Neutrophil (primary cell): ENCODE results near the gene NR1H2.

ENCODE experiments used
- H3K27ac ChIP-seq: fragments of 200-600 bp; sonication (generic); 2 replicates; pipeline ENCODE4 v1.5.1; 2016; ENCODE audit warnings: mild to moderate bottlenecking, moderate library complexity
- H3K27me3 ChIP-seq: fragments of 200-600 bp; sonication (generic); 2 replicates; pipeline ENCODE4 v1.6.0; 2016; ENCODE audit warnings: mild to moderate bottlenecking
- H3K36me3 ChIP-seq: fragments of 200-600 bp; sonication (generic); 2 replicates; pipeline ENCODE4 v1.5.1; 2017
- H3K4me1 ChIP-seq, 2 experiments: fragments of 200-600 bp in 1 of 2; sonication (generic) in 1 of 2; 1 replicate in 1 of 2; 2 replicates in 1 of 2; pipeline versions ENCODE4 v1.5.1 to v1.6.1; 2013 to 2016; ENCODE audit warnings: low read depth in 1 of 2, low read length in 1 of 2, mild to moderate bottlenecking in 1 of 2, moderate library complexity in 1 of 2; ENCODE audit not compliant: control insufficient read depth in 1 of 2, insufficient read depth in 1 of 2
- H3K4me3 ChIP-seq, 2 experiments: fragments of 200-600 bp in 1 of 2; sonication (generic) in 1 of 2; 1 replicate in 1 of 2; 2 replicates in 1 of 2; pipeline ENCODE4 v1.5.1; 2013 to 2016; ENCODE audit warnings: low read depth in 1 of 2, low read length in 1 of 2, mild to moderate bottlenecking in 1 of 2, moderate library complexity in 1 of 2
- H3K9me3 ChIP-seq: fragments of 200-600 bp; sonication (generic); 2 replicates; pipeline ENCODE4 v1.5.1; 2016
- CTCF ChIP-seq: fragments of 200-600 bp; sonication (generic); IDR thresholded peaks from 2 replicates; pipeline ENCODE4 v1.5.1; 2016; ENCODE audit warnings: antibody characterized with exemption

Gene NR1H2

GRCh38 chr19:50412419-50412818 lies 36.2 kb downstream of the NR1H2 start:
- Histone ChIP-seq H3K9me3 (no peaks in the 10 kb centered on the region), H3K27me3 (peaks cover 3% of the 10 kb centered on the region), H3K4me1 (peaks cover 10 to 19% of the 10 kb centered on the region in 2 experiments), H3K27ac (no peak overlapping the region), H3K36me3 (peaks cover 25% of the 10 kb centered on the region), H3K4me3 (no peak overlapping the region)
- TF ChIP-seq CTCF: no peak

GRCh38 chr19:50413096-50413495 lies 36.8 kb downstream of the NR1H2 start:
- H3K36me3 ChIP-seq: peaks cover 21% of the 10 kb centered on the region
- TF ChIP-seq CTCF: no peak

GRCh38 chr19:50413531-50413930 lies 37.3 kb downstream of the NR1H2 start:
- peaks cover 14% of the 10 kb centered on the region for H3K27me3 ChIP-seq
- H3K4me1 ChIP-seq: peaks cover 10 to 19% of the 10 kb centered on the region in 2 experiments
- no peak overlapping the region for H3K4me3 ChIP-seq
- H3K9me3 ChIP-seq: no peaks in the 10 kb centered on the region
- H3K36me3 ChIP-seq: peaks cover 20% of the 10 kb centered on the region
- TF ChIP-seq CTCF: no peak
- H3K27ac ChIP-seq: no peak overlapping the region

More at GRCh38 chr19:50413096-50413495, 36.8 kb downstream of the NR1H2 start:
- Histone ChIP-seq H3K4me3 (no peak overlapping the region), H3K4me1 (peaks cover 10 to 19% of the 10 kb centered on the region in 2 experiments), H3K9me3 (no peaks in the 10 kb centered on the region), H3K27me3 (peaks cover 9% of the 10 kb centered on the region), H3K27ac (no peak overlapping the region)

- Histone ChIP-seq H3K27me3 (peaks cover 29% of the 10 kb centered on the region), H3K4me3 (peak overlapping the region; percentile 23 to 53), H3K9me3 (no peaks in the 10 kb centered on the region), H3K4me1 (peaks cover 10 to 19% of the 10 kb centered on the region in 2 experiments), H3K36me3 (peaks cover 5% of the 10 kb centered on the region), H3K27ac (peak overlapping the region; percentile 48)
- peak; percentile 84 for TF ChIP-seq CTCF
Observed at GRCh38 chr19:50414864-50415660, 38.8 kb downstream of the NR1H2 start.

- H3K4me3 ChIP-seq: peak overlapping the region; percentile 23 to 53
- H3K36me3 ChIP-seq: no peaks in the 10 kb centered on the region
- H3K27me3 ChIP-seq: peaks cover 34% of the 10 kb centered on the region
- no peaks in the 10 kb centered on the region for H3K9me3 ChIP-seq
- peak overlapping the region; percentile 48 for H3K27ac ChIP-seq
- no peak for TF ChIP-seq CTCF
- peaks cover 10 to 19% of the 10 kb centered on the region in 2 experiments for H3K4me1 ChIP-seq
Observed at GRCh38 chr19:50415661-50416033, 39.4 kb downstream of the NR1H2 start.
